ENCODE measurements around the gene AUTS2.

AUTS2 gene

GRCh38 chr7:69600710-69601519, 2.6 kb downstream of the AUTS2 start:
- no peak for DNase-seq

- no peak for DNase-seq
Measured at GRCh38 chr7:69602522-69602921, 4.2 kb downstream of the AUTS2 start.

GRCh38 chr7:69603351-69603750, 5.1 kb downstream of the AUTS2 start:
- DNase-seq, result no peak

- no peak for DNase-seq
Measured at GRCh38 chr7:69603937-69604494, 5.7 kb downstream of the AUTS2 start.

- no peak for DNase-seq
Measured at GRCh38 chr7:69605070-69605469, 6.8 kb downstream of the AUTS2 start.

- DNase-seq, result no peak
Measured at GRCh38 chr7:69605546-69605945, 7.3 kb downstream of the AUTS2 start.

GRCh38 chr7:69608049-69608448, 9.8 kb downstream of the AUTS2 start:
- DNase-seq, result no peak

GRCh38 chr7:69608878-69609277, 10.6 kb downstream of the AUTS2 start:
- no peak for DNase-seq

- peak; percentile 67 for DNase-seq
Measured at GRCh38 chr7:69609541-69610373, 11.5 kb downstream of the AUTS2 start.

- DNase-seq, result no peak
Measured at GRCh38 chr7:69610374-69611084, 12.3 kb downstream of the AUTS2 start.

- DNase-seq, result no peak
Measured at GRCh38 chr7:69612981-69613380, 14.7 kb downstream of the AUTS2 start.

GRCh38 chr7:69613846-69614245, 15.6 kb downstream of the AUTS2 start:
- DNase-seq, result no peak

- DNase-seq, result no peak
Measured at GRCh38 chr7:69615685-69616084, 17.4 kb downstream of the AUTS2 start.

- no peak for DNase-seq
Measured at GRCh38 chr7:69617364-69617763, 19.1 kb downstream of the AUTS2 start.

- DNase-seq, result no peak
Measured at GRCh38 chr7:69619054-69619453, 20.8 kb downstream of the AUTS2 start.

- no peak for DNase-seq
Measured at GRCh38 chr7:69619635-69620034, 21.4 kb downstream of the AUTS2 start.

- DNase-seq, result no peak
Measured at GRCh38 chr7:69620063-69620462, 21.8 kb downstream of the AUTS2 start.

GRCh38 chr7:69620650-69621049, 22.4 kb downstream of the AUTS2 start:
- DNase-seq, result no peak

GRCh38 chr7:69622014-69622835, 23.9 kb downstream of the AUTS2 start:
- DNase-seq, result no peak

- DNase-seq, result no peak
Measured at GRCh38 chr7:69622960-69623359, 24.7 kb downstream of the AUTS2 start.

- DNase-seq, result no peak
Measured at GRCh38 chr7:69624435-69625230, 26.4 kb downstream of the AUTS2 start.

Data from fibroblast of skin of right biceps (primary cell).